Testis (tissue), 3 donors: Measurements from ENCODE around the gene SMOC2. TPM values are rescaled to one million over a fixed set of nuclear protein-coding genes. Genes with fewer than 3 reads are reported as not detected.

Experiments used
- DNase-seq: peaks from one replicate; pipeline ENCODE4 v3.0.0-alpha.2; 2019
- H3K27ac ChIP-seq, 2 donors: fragments of 200-600 bp; sonication (generic); one replicate each; pipeline ENCODE4 v1.5.1; 2019
- H3K27me3 ChIP-seq: fragments of 200-600 bp; sonication (generic); one replicate; pipeline ENCODE4 v1.5.1; 2019
- H3K36me3 ChIP-seq: fragments of 200-600 bp; sonication (generic); one replicate; pipeline ENCODE4 v1.5.1; 2017; ENCODE audit warnings: low read depth; ENCODE audit errors: missing control alignments
- H3K4me1 ChIP-seq: fragments of 200-600 bp; sonication (generic); one replicate; pipeline ENCODE4 v1.5.1; 2019
- H3K4me3 ChIP-seq, 2 donors: fragments of 200-600 bp; sonication (generic); one replicate each; pipeline ENCODE4 v1.5.1; 2017 to 2019
- H3K9me3 ChIP-seq: fragments of 200-600 bp; sonication (generic); one replicate; pipeline ENCODE4 v1.5.1; 2017
- POLR2A ChIP-seq: fragments of 450-650 bp; IDR thresholded peaks from one replicate; pipeline ENCODE4 v1.6.1; 2017; ENCODE audit warnings: antibody characterized with exemption, mild to moderate bottlenecking, moderate library complexity
- WGBS, 2 donors: methylation state at CpG; one replicate each; pipeline ENCODE4 v1.1.5; 2018; 5-methylcytosine and 5-hydroxymethylcytosine counted together
- intact Hi-C: fragments of 100-400 bp; cut with DNase I; formaldehyde crosslinking; loops from one replicate; pipeline ENCODE4 v1.15.1; 2023; ENCODE audit warnings: low total_unique reads
- polyA plus RNA-seq: library from polyadenylated mRNA; stranded (reverse); fragments of 350-450 nt; fragmentation: Illumina TruSeq; extraction: RNeasy Lipid Tissue Mini Kit (QIAGEN cat#74804); gene quantifications from one replicate; pipeline ENCODE4 v1.2.3, GENCODE V29; 2014; ENCODE audit warnings: low read depth, low replicate concordance; ENCODE audit not compliant: insufficient read depth
- total RNA-seq, 2 donors: library from RNA; depleted of rRNA; stranded (reverse); fragments of >200 nt; gene quantifications; one replicate each; pipeline ENCODE4 v1.2.3, GENCODE V29; 2016
- TF ChIP-seq, protein P1 (sequence below), 3 experiments: fragments of 450-650 bp in 2 of 3; fragments of 200-600 bp in 1 of 3; sonication (generic) in 1 of 3; IDR thresholded peaks; one replicate each; pipeline ENCODE4 v1.5.1; 2016 to 2019; ENCODE audit warnings: antibody characterized with exemption in 3 of 3, mild to moderate bottlenecking in 2 of 3, moderate library complexity in 1 of 3

SMOC2 gene
- total and polyA plus RNA-seq, 3 donors from 2014 or later: 78.4 to 140 (median 110) TPM

DNA sequence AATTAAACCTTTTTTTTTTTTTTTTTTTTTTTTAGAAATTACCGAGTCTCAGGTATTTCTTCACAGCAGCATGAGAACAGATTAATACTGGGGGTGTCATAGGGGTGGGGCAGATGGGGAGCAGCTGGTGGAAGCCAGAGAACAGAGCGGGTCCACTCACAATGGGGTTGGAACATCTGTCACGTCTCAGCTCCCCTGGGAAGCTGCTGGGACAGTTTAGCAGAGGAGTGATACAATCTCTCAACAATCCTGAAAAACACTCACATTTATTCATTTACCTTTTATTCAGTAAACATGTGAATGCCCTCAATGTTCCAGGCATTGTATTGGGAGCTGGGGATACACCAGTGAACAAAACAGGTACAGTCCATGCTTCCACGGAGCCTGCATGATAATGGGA lies 162.2 kb downstream of the SMOC2 start:
- no peaks in the 10 kb centered on the region for H3K27me3 ChIP-seq
- intact Hi-C loops: no loop called here

DNA sequence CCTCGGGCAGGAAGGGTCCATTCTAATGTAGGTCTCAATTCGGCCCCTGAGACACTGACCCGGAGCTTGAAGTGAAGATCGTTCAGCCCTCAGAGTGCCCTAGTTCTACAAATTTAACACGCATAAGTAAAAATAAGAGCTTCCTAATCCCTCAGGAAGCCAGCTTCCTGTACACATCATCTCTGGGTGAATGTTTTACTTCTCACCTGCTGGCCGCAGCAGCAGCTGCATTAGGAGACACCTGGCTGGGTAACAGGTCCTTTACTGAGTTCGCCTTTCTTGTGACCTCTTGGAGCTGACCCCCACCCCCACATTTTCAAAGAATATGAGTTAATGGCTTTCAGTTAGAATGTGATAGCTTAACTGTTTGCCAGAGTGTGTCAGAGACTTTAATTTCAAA lies 165.0 kb downstream of the SMOC2 start:
- TF ChIP-seq, protein P1, sequence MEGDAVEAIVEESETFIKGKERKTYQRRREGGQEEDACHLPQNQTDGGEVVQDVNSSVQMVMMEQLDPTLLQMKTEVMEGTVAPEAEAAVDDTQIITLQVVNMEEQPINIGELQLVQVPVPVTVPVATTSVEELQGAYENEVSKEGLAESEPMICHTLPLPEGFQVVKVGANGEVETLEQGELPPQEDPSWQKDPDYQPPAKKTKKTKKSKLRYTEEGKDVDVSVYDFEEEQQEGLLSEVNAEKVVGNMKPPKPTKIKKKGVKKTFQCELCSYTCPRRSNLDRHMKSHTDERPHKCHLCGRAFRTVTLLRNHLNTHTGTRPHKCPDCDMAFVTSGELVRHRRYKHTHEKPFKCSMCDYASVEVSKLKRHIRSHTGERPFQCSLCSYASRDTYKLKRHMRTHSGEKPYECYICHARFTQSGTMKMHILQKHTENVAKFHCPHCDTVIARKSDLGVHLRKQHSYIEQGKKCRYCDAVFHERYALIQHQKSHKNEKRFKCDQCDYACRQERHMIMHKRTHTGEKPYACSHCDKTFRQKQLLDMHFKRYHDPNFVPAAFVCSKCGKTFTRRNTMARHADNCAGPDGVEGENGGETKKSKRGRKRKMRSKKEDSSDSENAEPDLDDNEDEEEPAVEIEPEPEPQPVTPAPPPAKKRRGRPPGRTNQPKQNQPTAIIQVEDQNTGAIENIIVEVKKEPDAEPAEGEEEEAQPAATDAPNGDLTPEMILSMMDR (IDR thresholded peaks at IDR 0.05): no peak
- no peak for TF ChIP-seq POLR2A
- DNase-seq: peak; percentile 4
- intact Hi-C loops: no loop called here
- Histone ChIP-seq H3K36me3 (no peaks in the 10 kb centered on the region), H3K4me1 (no peaks in the 10 kb centered on the region), H3K9me3 (no peaks in the 10 kb centered on the region), H3K27ac (no peak overlapping the region), H3K4me3 (no peak overlapping the region), H3K27me3 (no peaks in the 10 kb centered on the region)
- 79 to 81% methylated on average over 7 of the region's 7 CpGs for WGBS, 2 donors

More for the DNA sequence above, 162.2 kb downstream of the SMOC2 start:
- no peaks in the 10 kb centered on the region for H3K4me1 ChIP-seq
- H3K4me3 ChIP-seq: no peak overlapping the region
- no peak overlapping the region for H3K27ac ChIP-seq
- WGBS, 2 donors: 77 to 84% methylated on average over 4 of the region's 4 CpGs
- H3K9me3 ChIP-seq: no peaks in the 10 kb centered on the region
- TF ChIP-seq, protein P1 (IDR thresholded peaks at IDR 0.05): no peak
- no peak for TF ChIP-seq POLR2A
- peak; percentile 5 for DNase-seq
- no peaks in the 10 kb centered on the region for H3K36me3 ChIP-seq

DNA sequence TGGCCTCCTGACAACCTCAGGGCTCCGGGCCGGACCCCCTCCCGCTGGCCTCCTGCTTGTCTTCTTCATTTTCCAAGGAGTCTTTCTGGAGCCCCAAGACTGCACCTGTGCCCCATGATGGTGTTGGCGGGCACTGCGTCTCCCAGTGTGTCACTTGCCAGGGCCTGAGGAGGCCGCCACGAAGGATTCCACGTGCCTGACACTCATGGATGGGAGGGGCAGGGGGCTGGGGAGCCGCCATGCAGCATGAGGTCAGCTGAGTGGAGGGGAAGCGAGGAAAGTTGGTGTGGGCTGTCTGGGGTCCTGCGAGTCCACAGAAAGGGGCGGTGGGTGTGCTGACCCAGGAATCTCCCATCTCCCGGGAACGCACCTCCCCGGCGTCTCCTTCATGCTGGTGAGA lies 165.7 kb downstream of the SMOC2 start:
- WGBS, 2 donors: 90 to 95% methylated on average over 13 to 16 of the region's 16 CpGs
- no peaks in the 10 kb centered on the region for H3K36me3 ChIP-seq
- intact Hi-C loops: no loop called here
- H3K27me3 ChIP-seq: no peaks in the 10 kb centered on the region
- TF ChIP-seq POLR2A: no peak
- TF ChIP-seq, protein P1 (IDR thresholded peaks at IDR 0.05): no peak
- no peaks in the 10 kb centered on the region for H3K9me3 ChIP-seq
- no peak overlapping the region for H3K27ac ChIP-seq
- no peaks in the 10 kb centered on the region for H3K4me1 ChIP-seq
- DNase-seq: no peak
- no peak overlapping the region for H3K4me3 ChIP-seq

DNA sequence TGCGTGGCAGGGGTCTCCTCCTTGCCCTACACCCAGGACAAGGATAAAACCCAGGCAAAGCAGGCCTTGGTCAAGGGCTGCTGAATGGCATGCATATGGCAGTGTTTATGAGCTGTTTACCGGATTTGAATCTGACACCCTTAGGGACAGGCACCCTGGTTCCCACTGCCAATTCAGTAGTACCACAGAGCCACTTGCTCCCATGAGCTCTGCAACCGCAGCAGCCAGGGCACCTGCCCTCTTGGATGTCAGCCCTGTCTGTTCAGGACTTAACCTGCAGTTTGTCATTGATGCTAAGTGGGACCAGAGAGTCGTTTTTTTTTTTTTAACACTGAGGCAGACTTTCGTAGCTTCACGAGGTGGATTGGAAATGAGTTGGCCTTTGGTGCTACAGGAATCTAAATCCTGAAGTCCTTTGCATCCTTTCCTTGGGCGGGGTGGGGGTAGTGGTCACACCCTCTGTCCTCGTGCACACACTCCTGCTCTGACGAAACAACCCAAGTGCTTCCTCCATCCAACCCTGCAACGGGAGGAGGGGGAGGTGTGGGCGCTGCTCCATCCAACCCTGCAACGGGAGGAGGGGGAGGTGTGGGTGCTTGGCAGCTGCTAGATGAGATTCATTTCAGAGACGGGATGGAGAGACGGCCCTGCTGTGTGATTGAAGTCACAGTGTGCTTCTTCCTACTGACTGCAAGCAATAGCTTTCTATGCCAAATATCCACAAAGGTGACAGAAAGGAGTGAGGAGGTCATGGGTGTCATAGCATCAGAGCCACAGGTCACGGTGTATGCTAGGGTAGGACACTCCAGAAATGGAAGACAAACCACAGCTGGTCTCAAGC lies 166.5 kb downstream of the SMOC2 start:
- no peaks in the 10 kb centered on the region for H3K27me3 ChIP-seq
- no peaks in the 10 kb centered on the region for H3K4me1 ChIP-seq
- WGBS, 2 donors: 69% methylated on average over 14 to 15 of the region's 15 CpGs

More for the DNA sequence above, 166.5 kb downstream of the SMOC2 start:
- no peaks in the 10 kb centered on the region for H3K36me3 ChIP-seq
- no peak for TF ChIP-seq POLR2A
- TF ChIP-seq, protein P1 (IDR thresholded peaks at IDR 0.05): no peak
- no peak overlapping the region for H3K4me3 ChIP-seq
- no peak overlapping the region for H3K27ac ChIP-seq
- H3K9me3 ChIP-seq: no peaks in the 10 kb centered on the region
- intact Hi-C loops: no loop called here
- DNase-seq: peak; percentile 5
